ENCODE results near the gene CEP95.
"Not testable (repeated sequence)": the region's sequence is repeated elsewhere in the genome, so short reads cannot be mapped to it uniquely, and the experiment has no call there.

GRCh38 chr17:64577025-64577424, 70.2 kb downstream of the CEP95 start:
- TF ChIP-seq CTCF (conservative IDR thresholded peaks at IDR 0.05 in 1 of 2, IDR thresholded peaks at IDR 0.05 in 1 of 2; ENCODE audit: extremely low read depth in 1 of 2, insufficient read depth in 1 of 2, low read depth in 1 of 2, low read length in 2 of 2); EZH2 (IDR thresholded peaks at IDR 0.05; ENCODE audit: borderline replicate concordance, low read length): not testable (repeated sequence)

Measured in mammary epithelial cell (primary cell).